GM21515 (cell line): ENCODE measurements around the gene USP16.
"Not testable (repeated sequence)": the region's sequence is repeated elsewhere in the genome, so short reads cannot be mapped to it uniquely, and the experiment has no call there.

ENCODE experiments used
- ATAC-seq: cut with Tn5 transposase; IDR thresholded peaks from one replicate; pipeline ENCODE4 v1.9.1; 2021; ENCODE audit not compliant: unreplicated experiment

Gene USP16

DNA sequence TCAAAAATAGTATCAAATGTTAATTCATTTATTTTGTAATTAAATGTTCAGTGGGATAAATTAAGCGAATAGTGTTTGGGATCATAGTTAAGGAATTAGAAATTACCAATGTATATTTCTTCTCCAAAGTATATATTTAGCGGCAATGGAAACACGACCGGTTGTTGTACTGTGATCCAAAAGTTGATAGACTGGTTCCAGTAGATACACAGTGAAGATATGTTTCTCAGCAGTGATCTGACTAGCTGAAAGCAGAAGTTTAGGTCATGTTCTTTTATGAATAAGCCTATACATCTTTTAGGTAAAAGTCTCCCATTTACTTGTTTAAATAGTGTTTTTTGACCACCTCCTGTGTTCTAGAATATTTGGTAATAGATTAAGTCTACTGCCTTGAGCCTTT, 8.8 kb downstream of the USP16 start:
- ATAC-seq = no peak

DNA sequence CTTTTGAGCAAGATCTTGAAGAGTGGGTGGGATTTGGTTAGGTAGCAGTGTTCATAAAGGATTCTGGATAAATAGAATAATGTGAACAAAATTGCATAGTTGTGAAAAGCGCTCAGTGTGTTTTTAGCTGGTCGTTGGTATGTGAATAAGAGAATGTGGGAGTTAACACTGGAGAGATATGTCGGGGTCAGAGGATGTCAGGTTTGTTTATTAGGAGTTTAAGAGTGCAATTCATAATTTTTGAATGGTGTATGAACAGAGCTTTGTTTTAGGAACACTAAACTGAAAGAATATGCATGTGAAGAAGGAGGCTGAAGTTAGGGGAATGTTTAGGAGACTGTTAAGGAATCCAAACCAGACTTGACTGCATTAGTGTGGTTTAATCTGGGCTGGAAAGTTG, 9.4 kb downstream of the USP16 start:
- ATAC-seq = no peak

DNA sequence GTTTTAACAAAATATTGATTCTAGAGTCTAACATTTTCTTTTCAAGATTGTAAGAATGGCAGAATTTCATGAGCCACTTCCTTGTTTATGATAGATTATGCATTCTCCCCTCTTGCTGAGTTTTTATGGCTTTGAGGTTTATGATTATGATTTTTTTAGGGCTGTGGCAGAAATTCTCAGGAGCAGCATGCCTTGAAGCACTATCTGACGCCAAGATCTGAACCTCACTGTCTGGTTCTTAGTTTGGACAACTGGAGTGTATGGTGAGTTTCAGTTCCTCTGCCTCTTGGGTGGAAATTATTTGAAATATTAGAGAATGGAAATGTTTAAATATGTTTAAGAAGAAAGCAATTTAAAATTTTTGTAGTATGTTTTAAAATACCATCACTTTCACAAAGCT, 10.2 kb downstream of the USP16 start:
- no peak for ATAC-seq

DNA sequence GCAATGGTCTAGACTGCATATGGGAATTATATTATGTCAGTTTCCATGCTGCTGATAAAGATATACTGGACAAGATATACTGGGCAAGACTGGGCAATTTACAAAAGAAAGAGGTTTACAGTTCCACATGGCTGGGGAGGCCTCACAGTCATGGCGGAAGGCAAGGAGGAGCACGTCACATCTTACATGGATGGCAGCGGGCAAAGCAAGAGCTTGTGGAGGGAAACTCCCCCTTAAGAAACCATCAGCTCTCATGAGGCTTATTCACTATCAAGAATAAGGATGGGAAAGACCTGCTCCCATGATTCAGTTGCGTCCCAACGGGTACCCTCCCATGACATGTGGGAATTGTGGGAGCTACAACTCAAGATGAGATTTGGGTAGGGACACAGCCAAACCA, 27.8 kb downstream of the USP16 start:
- ATAC-seq = no peak

DNA sequence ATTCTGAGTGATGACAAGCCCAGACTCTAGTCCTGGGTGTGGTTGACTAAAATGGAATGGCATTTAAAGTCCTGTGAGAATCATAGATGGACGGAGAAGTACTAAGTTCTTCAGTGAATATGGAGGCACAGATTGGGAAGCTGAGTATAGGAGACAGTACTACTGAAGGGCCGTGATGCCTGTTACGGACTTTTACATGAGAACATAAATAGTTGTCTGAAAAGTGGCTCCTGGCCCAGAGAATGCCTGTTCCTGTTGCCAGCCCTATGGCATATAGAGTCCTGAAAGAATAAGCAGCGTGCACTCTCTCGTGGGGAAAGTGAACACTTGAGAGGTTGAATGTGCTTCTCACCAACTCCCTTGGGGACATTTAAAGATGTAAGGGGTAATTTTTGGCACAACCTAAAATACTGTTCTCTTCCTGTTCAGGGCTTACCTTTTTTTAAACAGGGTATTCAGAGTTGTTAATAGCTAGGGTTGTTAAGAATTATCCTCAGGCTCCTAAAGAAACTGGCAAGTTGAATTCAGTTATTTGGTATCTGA, 28.6 kb downstream of the USP16 start:
- ATAC-seq = no peak

DNA sequence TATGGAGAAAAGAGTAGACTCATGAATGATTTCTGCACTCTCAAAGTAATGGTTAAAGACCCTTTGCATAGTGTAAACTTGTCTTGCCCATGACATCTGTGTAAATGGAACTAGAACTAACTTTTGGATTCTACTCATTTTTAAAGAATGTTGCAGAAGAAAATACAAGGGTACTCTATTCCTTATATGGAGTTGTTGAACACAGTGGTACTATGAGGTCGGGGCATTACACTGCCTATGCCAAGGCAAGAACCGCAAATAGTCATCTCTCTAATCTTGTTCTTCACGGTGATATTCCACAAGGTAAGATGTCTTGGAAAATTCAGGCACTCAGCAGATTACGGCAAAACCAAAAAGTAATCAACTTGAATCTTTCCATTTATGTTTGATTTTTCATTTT, 29.2 kb downstream of the USP16 start:
- ATAC-seq = no peak

GRCh38 chr21:29055080-29055479, 30.6 kb downstream of the USP16 start:
- ATAC-seq = no peak

DNA sequence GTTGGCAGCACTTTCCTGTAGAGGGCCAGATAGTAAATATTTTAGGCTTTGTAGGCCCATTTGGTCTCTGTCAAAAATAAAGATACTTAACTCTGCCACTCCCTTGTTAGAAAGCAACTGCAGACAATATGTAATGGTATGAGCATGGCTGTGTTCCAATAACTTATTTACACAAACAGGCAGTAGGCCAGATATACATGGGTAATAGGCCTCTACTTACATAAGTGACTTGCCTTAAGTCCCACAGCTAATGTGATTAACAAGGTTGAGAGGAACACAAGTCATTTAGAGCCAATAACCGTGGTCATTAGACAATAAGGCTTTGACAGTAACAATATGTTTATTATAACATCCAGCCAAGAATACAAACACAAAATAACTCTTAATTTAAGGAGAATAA, 31.5 kb downstream of the USP16 start:
- ATAC-seq = no peak

GRCh38 chr21:29056538-29057050, 32.1 kb downstream of the USP16 start:
- no peak for ATAC-seq

DNA sequence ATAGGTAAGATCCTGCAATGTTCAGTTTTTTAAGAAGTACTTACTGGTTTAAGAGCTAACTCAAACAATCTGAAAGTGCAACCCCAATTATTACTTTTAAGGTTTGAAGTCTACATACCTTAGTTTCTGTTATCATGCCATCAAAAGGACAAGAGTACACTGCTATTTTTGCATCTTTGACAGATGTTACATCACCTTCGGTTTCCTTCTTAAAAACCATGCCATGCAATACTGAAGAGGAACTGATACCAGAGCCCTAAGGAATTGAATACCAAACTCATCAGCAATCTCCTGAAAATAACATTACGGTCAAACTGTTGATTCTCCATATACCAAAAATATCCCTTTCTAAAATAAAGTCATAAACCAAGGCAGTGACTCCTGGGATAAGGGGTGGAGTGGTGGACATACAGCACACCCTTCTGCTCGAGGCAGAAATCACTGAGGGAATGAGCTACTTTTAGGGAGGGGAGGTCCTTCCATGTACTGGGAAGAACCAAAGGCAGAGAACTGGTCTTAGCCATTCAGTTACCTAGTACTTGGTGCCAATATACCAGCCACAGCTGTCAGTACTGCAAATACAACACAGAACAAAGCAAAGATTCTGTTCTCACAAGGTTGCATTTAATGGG, 40.5 kb downstream of the USP16 start:
- peak; percentile 94 for ATAC-seq

DNA sequence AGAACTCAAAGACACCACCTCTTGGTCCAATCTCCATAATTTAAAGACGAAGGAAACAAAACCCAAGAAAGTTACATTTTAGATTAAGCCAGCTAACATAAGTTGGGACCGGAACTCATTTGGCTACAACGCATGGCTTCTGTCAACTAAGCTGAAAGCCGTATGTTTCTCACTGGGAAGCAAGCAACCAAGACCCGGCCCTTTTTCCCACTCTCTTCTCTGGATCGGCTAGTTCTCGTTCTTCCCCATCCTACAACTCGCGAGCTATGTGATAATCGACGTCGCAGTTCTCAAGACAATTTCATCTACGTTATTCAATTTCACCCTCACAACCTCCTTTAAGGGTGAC, 48.4 kb downstream of the USP16 start:
- ATAC-seq = no peak

DNA sequence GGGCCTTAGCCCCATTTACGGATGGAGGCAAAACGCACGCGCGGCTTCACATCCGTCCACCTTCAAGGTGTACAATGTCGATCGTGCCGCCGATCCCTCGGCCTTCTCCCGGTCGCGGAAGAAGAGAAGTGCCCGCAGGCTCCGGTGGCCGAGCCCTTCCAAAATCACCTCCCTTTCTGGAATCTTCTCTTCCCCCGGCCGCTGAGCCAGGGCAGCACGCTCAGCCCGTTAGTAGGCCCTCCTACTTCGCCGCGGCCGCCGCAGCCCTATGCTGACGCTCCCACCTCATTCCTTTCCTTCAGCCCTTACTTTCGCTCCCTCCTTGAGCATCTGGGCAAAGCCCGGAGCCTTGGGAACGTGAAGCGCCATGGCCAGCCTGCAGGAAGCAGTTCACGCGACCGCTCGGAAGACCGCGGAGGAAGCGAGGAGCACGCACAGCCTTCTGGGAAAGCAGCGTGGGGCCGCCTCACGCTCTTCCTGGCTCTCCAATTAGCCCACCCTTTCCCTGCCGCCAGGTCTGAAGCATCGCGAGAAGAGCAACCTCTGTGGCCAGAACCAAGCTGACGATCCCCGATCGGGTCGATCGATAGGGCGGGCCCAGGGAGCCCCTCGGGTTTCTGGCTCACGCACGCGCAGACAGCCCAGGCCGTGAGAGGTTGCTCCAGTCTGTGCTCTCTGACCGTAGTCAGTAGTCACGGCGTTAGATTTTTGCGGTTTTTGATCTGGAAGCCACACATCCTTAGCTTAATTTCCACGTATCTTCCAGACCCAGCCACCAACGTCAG, 48.9 kb downstream of the USP16 start, which contains the start of gene CCT8:
TSS of gene CCT8 (minus strand) at position 427 of the 785 bp plus-strand sequence. CDS start at position 369, 58 bp downstream.
- ATAC-seq = peak; percentile 90

DNA sequence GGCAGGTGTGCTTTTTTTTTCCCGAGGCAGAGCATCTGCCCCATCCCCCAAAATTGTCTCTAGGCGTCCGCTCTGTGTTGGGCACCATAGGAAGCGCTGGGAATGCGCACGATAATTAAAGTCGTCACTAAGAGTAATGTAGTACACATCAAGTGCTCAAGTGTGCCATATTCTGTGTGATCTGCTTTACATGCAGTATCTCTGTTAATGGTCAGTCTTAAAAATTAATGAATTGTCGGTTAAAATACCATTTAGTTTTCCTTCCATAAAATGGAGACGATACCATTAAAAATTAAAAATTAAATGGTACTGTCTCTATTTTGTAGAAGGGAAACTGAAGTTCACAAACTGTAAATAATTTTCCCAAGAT, 49.5 kb downstream of the USP16 start:
- no peak for ATAC-seq

DNA sequence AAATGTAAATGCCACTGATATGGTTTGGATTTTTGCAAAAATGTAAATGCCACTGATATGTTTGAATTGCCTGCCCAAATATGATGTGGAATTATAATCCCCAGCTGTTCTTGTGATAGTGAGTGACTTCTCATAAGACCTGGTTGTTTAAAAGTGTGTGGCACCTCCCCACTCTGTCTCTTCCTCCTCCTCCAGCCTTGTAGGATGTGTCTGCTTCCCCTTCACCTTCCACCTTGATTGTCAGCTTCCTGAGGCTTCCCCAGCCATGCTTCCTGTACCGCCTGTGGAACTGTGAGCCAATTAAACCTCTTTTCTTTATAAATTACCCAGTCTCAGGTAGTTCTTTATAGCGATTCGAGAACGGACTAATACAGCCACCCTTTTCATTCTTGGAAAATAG, 50.3 kb downstream of the USP16 start:
- no peak for ATAC-seq

- no peak for ATAC-seq
These were observed 51.4 kb downstream of the USP16 start for GRCh38 chr21:29075706-29076466.

DNA sequence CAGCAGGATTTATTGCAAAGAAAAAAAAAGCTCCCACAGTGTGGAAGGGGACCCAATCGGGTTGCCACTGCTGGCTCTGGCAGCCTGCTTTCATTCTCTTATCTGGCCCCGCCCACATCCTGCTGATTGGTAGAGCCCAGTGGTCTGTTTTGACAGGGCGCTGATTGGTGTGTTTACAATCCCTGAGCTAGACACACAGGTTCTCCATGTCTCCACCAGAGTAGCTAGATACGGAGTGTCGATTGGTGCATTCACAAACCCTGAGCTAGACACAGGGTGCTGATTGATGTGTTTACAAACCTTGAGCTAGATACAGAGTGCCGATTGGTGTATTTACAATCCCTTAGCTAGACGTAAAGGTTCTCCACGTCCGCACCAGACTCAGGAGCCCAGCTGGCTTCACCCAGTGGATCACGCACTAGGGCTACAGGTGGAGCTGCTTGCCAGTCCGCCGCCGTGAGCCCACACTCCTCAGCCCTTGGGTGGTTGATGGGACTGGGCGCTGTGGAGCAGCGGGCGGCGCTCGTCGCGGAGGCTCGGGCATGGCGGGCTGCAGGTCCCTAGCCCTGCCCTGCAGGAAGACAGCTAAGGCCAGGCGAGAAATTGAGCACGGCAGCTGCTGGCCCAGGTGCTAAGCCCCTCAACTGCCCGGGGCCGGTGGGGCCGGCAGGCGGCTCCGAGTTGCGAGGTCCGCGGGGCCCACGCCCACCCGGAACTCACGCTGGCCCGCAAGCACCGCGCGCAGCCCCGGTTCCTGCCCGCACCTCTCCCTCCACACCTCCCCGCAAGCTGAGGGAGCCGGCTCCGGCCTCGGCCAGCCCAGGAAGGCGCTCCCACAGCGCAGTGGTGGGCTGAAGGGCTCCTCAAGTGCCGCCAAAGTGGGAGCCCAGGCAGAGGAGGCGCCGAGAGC, 52.5 kb downstream of the USP16 start:
- ATAC-seq = not testable (repeated sequence)

- no peak for ATAC-seq
These were observed 53.2 kb downstream of the USP16 start for GRCh38 chr21:29077651-29078090.

GRCh38 chr21:29078869-29079767, 54.6 kb downstream of the USP16 start:
- ATAC-seq = no peak

- ATAC-seq = no peak
These were observed 56.0 kb downstream of the USP16 start for GRCh38 chr21:29080454-29080941.
